Thymus (tissue), 11 donors: ENCODE data around the gene H19. TPM values are rescaled to one million over a fixed set of nuclear protein-coding genes. Genes with fewer than 3 reads are reported as not detected.

ENCODE experiments used
- DNase-seq, 9 donors: peaks; one replicate each; pipeline ENCODE4 v3.0.0-alpha.2; 2013; ENCODE audit warnings: low spot score in 9 of 9, low read depth in 6 of 9, missing footprints in 1 of 9
- H3K27ac ChIP-seq, 2 donors: one replicate each; pipeline ENCODE4 v1.5.1; 2013; ENCODE audit warnings: control low read depth in 1 of 2, low read depth in 1 of 2, low read length in 1 of 2, mild to moderate bottlenecking in 1 of 2, moderate library complexity in 1 of 2
- H3K27me3 ChIP-seq, 2 donors: one replicate each; pipeline ENCODE4 v1.5.1; 2013; ENCODE audit warnings: low read length in 1 of 2; ENCODE audit not compliant: control insufficient read depth in 2 of 2, insufficient read depth in 1 of 2
- H3K36me3 ChIP-seq, 2 donors: one replicate each; pipeline ENCODE4 v1.5.1; 2013; ENCODE audit warnings: low read length in 1 of 2, mild to moderate bottlenecking in 1 of 2, moderate library complexity in 1 of 2; ENCODE audit not compliant: control insufficient read depth in 2 of 2, insufficient read depth in 2 of 2
- H3K4me1 ChIP-seq, 2 donors: one replicate each; pipeline ENCODE4 v1.5.1; 2013; ENCODE audit warnings: low read length in 2 of 2; ENCODE audit not compliant: control insufficient read depth in 2 of 2, insufficient read depth in 2 of 2
- H3K4me3 ChIP-seq, 2 donors: one replicate each; pipeline ENCODE4 v1.5.1; 2013; ENCODE audit warnings: low read length in 2 of 2, control low read depth in 1 of 2, mild to moderate bottlenecking in 1 of 2
- H3K9me3 ChIP-seq, 2 donors: one replicate each; pipeline ENCODE4 v1.5.1; 2013; ENCODE audit warnings: low read length in 1 of 2, mild to moderate bottlenecking in 1 of 2; ENCODE audit not compliant: control insufficient read depth in 2 of 2, insufficient read depth in 1 of 2
- WGBS: extraction: QIAGEN DNeasy Blood & Tissue Kit; methylation state at CpG from one replicate; pipeline ENCODE4 v1.1.7; 2013; 5-methylcytosine and 5-hydroxymethylcytosine counted together
- polyA plus RNA-seq: library from polyadenylated mRNA; stranded (reverse); fragments of 200-250 nt; gene quantifications from one replicate; pipeline ENCODE4 v1.2.3, GENCODE V29; 2013
- total RNA-seq: library from RNA; stranded (reverse); fragments of 120-200 nt; gene quantifications from one replicate; pipeline ENCODE4 v1.2.4, GENCODE V29; 2013
- donor health status: healthy.

The H19 gene
- total and polyA plus RNA-seq, 2 donors = 102 to 413 TPM

DNA sequence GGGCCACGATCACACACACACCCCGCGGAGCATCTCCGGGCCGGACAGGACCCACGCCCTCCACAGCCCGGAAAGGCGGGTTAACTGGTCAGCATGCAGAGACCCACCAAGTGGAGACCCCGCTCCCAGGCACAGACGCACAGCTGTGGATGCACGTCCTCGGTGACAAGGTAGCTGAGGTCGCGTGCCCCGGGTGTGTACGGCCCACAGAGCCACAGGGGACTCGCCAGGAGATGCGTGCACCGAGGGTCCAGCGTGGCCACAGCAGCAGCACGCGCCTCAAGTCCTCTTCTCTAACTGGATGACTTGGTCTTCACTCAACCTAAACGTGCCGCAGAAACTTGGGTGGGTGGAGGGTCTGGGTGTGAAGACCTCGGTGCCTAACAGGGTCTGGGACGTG is 5.5 kb downstream of the H19 start:
- Histone ChIP-seq H3K9me3 (no peaks in the 10 kb centered on the region), H3K27ac (no peak overlapping the region), H3K4me1 (no peaks in the 10 kb centered on the region), H3K4me3 (no peak overlapping the region), H3K36me3 (no peaks in the 10 kb centered on the region), H3K27me3 (no peaks in the 10 kb centered on the region)
- DNase-seq = no peak
- WGBS = 89% methylated on average over 15 of the region's 26 CpGs

DNA sequence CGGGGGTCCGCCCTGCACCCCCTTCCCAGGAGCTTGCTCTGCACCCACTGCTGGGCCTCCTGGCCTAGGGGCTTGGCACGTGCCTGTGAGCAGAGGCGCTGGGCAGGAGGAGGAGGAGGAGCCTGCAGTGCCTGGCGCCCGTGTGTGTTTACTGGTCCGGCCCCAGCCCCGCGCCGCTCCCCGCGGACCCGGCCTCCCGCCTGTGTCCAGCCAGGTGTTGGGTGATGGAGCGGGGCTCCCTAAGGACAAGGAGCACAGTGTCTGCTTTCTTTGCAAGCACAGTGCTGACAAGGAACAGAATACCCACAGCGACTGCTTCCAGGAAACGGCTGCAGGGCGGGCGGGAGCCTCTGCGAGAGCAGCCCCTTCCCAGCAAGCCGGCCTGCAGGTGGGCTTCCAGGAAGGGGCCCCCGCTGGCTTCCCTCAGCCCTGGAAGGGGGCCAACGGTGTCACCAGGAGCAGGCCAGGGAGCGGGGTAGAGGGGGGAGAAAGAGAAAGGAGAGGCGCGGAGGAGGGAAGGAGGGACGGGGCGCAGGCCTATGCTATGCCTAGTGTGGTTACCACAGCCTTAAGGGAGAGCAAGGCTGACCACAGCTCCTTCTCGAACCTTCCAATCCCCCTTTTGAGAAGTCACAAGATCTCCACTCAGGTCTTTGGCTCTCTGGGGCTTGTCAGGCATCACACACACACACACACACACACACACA is 6.6 kb downstream of the H19 start:
- DNase-seq = no peak
- no peak overlapping the region for H3K27ac ChIP-seq
- no peaks in the 10 kb centered on the region for H3K36me3 ChIP-seq
- no peaks in the 10 kb centered on the region for H3K9me3 ChIP-seq
- H3K4me1 ChIP-seq = no peaks in the 10 kb centered on the region
- H3K27me3 ChIP-seq = no peaks in the 10 kb centered on the region
- WGBS = no CpG with 5 or more reads among the region's 29 CpGs
- H3K4me3 ChIP-seq = no peak overlapping the region

DNA sequence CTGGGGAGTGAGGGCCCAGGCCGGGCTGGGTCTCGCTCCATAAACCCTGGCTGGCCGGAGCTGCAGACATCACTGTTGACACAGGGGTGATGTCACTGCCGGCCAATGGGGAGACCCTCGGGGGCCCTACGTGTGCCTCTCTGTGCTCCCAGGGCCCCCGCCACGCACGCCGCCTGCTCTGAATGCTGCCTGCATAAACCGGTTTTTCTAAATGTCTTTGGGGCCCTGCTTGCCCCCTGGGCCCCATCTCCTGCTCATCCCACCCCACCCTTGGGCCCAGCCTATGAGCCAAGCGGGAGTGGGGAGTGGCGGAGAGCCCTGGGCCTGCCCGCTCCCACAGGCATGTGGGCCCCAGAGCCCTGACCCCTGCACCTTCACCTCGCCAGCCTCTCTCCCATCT is 7.7 kb downstream of the H19 start:
- Histone ChIP-seq H3K27ac (no peak overlapping the region), H3K27me3 (no peaks in the 10 kb centered on the region), H3K4me1 (no peaks in the 10 kb centered on the region), H3K4me3 (no peak overlapping the region), H3K36me3 (no peaks in the 10 kb centered on the region), H3K9me3 (no peaks in the 10 kb centered on the region)
- WGBS = no CpG with 5 or more reads among the region's 15 CpGs
- no peak for DNase-seq

DNA sequence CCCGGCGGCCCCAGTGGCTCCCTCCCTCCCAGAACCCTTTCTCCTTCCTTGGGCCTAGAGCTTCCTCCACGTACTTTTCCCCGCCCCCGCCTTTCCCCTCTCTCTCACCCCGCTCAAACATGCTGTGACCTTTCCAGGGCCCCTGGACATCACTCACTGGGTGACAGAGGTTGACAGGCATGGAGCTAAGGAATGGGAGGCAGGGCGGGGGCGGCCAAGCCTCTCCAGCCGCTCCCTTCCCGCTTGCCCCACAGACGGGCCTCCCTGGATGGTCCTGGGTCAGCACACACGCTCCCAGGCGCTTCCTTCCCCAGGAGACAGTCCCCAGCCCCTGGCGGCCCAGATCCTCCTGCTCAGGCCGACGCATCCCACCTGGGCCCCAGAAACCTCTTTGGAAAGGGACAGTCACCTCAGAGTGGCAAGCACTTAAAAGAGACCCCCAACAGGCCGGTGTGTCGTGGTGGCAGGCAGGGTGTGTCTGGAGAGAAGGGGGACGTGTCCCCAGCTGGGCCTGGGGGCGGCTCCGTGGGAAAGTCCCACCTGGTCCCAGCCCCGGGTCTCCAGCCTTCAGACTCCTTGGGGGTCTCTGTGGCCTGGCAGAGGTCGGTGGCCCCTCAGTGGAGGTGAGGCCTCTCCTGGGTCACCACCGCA is 8.8 kb downstream of the H19 start:
- WGBS = 94% methylated on average over 19 of the region's 24 CpGs
- no peak overlapping the region for H3K4me3 ChIP-seq

DNA sequence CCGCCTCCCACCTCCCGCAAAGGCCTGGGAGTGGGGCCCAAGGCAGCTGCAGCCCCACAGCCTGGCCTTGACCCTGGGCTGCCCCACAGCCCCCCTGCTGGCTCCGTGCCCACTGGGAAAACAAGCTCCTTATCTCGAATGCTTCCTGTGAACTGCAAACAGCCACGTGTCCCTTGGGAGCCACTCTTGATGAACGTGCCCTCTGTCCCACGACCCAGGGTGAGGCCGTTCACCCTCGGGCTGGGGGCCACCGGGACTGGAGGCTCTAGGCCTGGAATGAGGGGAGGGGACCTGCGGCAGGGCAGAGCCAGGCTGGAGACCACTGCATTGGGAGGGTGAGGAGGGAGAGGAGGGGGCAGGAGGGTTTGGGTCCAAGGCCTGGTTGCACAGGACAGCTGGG is 9.5 kb downstream of the H19 start:
- DNase-seq = no peak
- Histone ChIP-seq H3K27ac (no peak overlapping the region), H3K4me1 (no peaks in the 10 kb centered on the region), H3K9me3 (no peaks in the 10 kb centered on the region), H3K27me3 (no peaks in the 10 kb centered on the region), H3K36me3 (no peaks in the 10 kb centered on the region), H3K4me3 (no peak overlapping the region)
- WGBS = no CpG with 5 or more reads among the region's 11 CpGs

More for the DNA sequence above, 8.8 kb downstream of the H19 start:
- no peak for DNase-seq
- H3K36me3 ChIP-seq = no peaks in the 10 kb centered on the region
- H3K4me1 ChIP-seq = no peaks in the 10 kb centered on the region
- no peaks in the 10 kb centered on the region for H3K27me3 ChIP-seq
- H3K27ac ChIP-seq = no peak overlapping the region
- H3K9me3 ChIP-seq = no peaks in the 10 kb centered on the region

DNA sequence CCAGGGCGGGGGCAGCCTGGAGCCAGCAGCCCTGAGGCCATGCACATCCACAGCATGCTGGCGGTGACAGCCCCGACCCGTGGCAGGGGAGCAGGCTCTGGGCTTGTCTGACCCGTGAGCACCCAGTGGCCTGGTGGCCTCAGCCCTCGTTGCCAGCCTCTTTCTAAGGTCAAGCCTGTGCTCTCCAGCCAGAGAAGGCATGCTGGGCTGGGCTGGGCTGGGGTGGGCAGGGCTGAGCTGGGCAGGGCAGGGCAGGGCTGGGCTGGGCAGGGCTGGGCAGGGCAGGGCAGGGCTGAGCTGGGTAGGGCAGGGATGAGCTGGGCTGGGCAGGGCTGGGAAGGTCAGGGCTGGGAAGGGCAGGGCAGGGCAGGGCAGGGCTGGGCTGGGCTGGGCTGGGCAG is 10.6 kb downstream of the H19 start:
- no peaks in the 10 kb centered on the region for H3K27me3 ChIP-seq
- no CpG with 5 or more reads among the region's 6 CpGs for WGBS
- no peaks in the 10 kb centered on the region for H3K9me3 ChIP-seq
- no peaks in the 10 kb centered on the region for H3K36me3 ChIP-seq
- H3K4me3 ChIP-seq = no peak overlapping the region
- no peak overlapping the region for H3K27ac ChIP-seq
- H3K4me1 ChIP-seq = no peaks in the 10 kb centered on the region
- DNase-seq = no peak

DNA sequence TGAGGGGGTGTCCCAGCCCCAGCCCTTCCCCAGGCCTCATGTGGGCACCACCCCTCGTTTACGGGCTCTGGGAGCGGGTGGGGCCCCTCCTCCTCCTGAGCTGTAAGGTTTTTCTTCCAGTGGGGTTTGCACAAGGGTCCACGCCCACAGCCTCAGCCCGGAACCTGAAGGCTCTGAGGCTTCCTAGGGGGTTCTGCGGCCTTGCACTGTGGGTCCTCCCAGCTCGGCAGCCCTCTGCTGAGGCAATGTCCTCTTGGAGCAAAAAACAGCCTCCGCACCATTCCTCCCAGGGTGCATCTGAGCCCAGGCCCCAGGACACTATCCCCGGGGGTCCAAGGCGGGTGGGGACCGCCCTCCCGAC is 14.1 kb downstream of the H19 start:
- no peak for DNase-seq
- WGBS = 93% methylated on average over 12 of the region's 12 CpGs
- no peak overlapping the region for H3K4me3 ChIP-seq
- no peaks in the 10 kb centered on the region for H3K4me1 ChIP-seq
- no peaks in the 10 kb centered on the region for H3K27me3 ChIP-seq
- no peak overlapping the region for H3K27ac ChIP-seq
- no peaks in the 10 kb centered on the region for H3K36me3 ChIP-seq
- H3K9me3 ChIP-seq = no peaks in the 10 kb centered on the region

DNA sequence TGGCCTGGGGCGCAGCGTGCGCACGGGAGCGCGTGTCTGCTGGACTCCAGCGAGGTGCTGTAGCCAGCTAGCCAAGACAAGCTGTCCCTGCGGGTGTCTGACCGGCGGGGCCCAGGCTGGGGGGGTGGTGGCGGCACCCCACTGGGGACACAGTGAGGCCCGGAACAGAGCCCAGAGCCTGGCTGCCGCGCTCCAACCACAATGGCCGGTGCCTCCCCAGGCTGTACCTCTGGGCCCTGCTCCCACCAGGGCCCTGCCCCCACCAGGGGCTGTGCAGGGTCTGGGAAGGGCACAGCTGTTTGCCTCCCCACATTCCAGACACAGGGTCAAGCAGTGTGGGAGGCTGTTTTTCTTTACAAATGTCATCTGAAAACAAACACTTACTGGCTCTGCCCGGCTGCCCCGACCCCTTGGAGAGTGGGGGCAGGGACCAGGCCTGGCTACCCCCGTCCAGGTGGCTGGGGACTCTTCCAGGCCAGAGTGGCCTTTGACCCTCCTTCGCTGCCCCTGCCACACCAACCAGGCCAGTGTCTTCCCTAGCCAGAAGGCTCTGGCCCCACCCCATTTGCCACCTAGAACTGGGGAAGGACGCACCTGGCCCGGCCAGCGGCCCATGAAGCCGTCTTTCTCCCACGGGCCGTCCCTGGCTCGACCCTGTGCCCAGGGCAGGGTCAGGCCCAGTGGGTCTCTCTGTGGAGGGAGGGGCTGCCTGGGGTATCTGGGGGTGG is 14.6 kb downstream of the H19 start:
- no peaks in the 10 kb centered on the region for H3K9me3 ChIP-seq
- H3K27me3 ChIP-seq = no peaks in the 10 kb centered on the region
- no peaks in the 10 kb centered on the region for H3K4me1 ChIP-seq
- no peak for DNase-seq
- no CpG with 5 or more reads among the region's 26 CpGs for WGBS
- H3K36me3 ChIP-seq = no peaks in the 10 kb centered on the region
- no peak overlapping the region for H3K27ac ChIP-seq
- H3K4me3 ChIP-seq = no peak overlapping the region

DNA sequence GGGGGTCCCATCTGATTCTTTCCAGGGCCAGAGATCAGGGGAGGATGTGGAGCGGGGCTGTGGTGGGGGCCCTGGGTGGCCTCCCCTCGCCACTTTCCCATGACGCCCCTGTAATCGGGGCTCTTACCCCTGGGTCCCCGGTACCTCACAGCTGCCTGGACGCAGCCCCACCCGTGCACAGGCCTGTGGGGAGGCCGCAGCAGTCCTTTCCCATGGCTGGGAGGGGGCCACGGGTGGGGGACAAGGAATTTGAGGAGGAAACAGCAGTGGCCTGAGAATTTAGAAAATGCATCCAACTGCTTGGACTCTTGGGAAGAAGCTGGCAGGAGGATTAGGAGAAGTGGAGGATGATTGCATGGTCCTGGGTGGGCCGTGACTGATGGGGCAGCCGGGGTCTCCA is 18.0 kb downstream of the H19 start:
- Histone ChIP-seq H3K27ac (no peak overlapping the region), H3K4me1 (no peaks in the 10 kb centered on the region), H3K9me3 (no peaks in the 10 kb centered on the region), H3K36me3 (no peaks in the 10 kb centered on the region), H3K27me3 (no peaks in the 10 kb centered on the region), H3K4me3 (no peak overlapping the region)
- no peak for DNase-seq
- WGBS = 100% methylated on average over 5 of the region's 11 CpGs
